Activated CD8-positive, alpha-beta memory T cell treated with anti-CD3 and anti-CD28 coated beads, Interleukin-2, amount 50 U/mL, for 24 hours (primary cell): ENCODE results near the gene FAM149B1.
"Not testable (repeated sequence)": the region's sequence is repeated elsewhere in the genome, so short reads cannot be mapped to it uniquely, and the experiment has no call there.

Experiments used
- DNase-seq: peaks from one replicate; pipeline ENCODE4 v3.0.0-alpha.2; 2020; ENCODE audit errors: extremely low read depth

FAM149B1 gene

GRCh38 chr10:73232887-73233286 is 65.0 kb downstream of the FAM149B1 start:
- DNase-seq = no peak

GRCh38 chr10:73233883-73234282 is 66.0 kb downstream of the FAM149B1 start:
- no peak for DNase-seq

- no peak for DNase-seq
Observed at GRCh38 chr10:73234695-73235094, 66.8 kb downstream of the FAM149B1 start.

- no peak for DNase-seq
Observed at GRCh38 chr10:73238990-73239566, 71.2 kb downstream of the FAM149B1 start.

- DNase-seq = no peak
Observed at GRCh38 chr10:73239908-73240307, 72.0 kb downstream of the FAM149B1 start.

GRCh38 chr10:73244866-73245477 is 77.1 kb downstream of the FAM149B1 start:
- no peak for DNase-seq

- DNase-seq = no peak
Observed at GRCh38 chr10:73246322-73246645, 78.4 kb downstream of the FAM149B1 start.

GRCh38 chr10:73246646-73247508 is 79.0 kb downstream of the FAM149B1 start, which contains the start of gene DNAJC9:
Gene DNAJC9, minus strand, starts transcription at chr10:73247255. Its CDS starts 66 bp downstream, at chr10:73247189.
- DNase-seq = peak; percentile 88

GRCh38 chr10:73247509-73248258 is 79.8 kb downstream of the FAM149B1 start:
- DNase-seq = no peak

- no peak for DNase-seq
Observed at GRCh38 chr10:73248259-73248724, 80.4 kb downstream of the FAM149B1 start.

- no peak for DNase-seq
Observed at GRCh38 chr10:73251683-73252444, 83.9 kb downstream of the FAM149B1 start.

GRCh38 chr10:73252445-73253224 is 84.7 kb downstream of the FAM149B1 start, which contains the start of gene MRPS16:
Gene MRPS16, minus strand, starts transcription at chr10:73252644. Its CDS starts 162 bp downstream, at chr10:73252482.
- peak; percentile 86 for DNase-seq

GRCh38 chr10:73253225-73253555 is 85.3 kb downstream of the FAM149B1 start:
- DNase-seq = no peak

GRCh38 chr10:73258612-73259011 is 90.7 kb downstream of the FAM149B1 start:
- DNase-seq = not testable (repeated sequence)

- DNase-seq = no peak
Observed at GRCh38 chr10:73261362-73261995, 93.6 kb downstream of the FAM149B1 start.

GRCh38 chr10:73262105-73262730 is 94.3 kb downstream of the FAM149B1 start:
- DNase-seq = no peak

GRCh38 chr10:73262880-73263555 is 95.1 kb downstream of the FAM149B1 start:
- DNase-seq = no peak

- DNase-seq = no peak
Observed at GRCh38 chr10:73263693-73264347, 95.9 kb downstream of the FAM149B1 start.
